ENCODE results near the gene TUBA4B. TPM values are rescaled to one million over a fixed set of nuclear protein-coding genes. Genes with fewer than 3 reads are reported as not detected.

TUBA4B gene
- total RNA-seq, 1 experiment from 2014 or later: not detected

- in situ Hi-C loops (cut with HindIII; ENCODE audit: low pct_unique_long_range_greater_than_20kb, low sequenced_read_pairs): no loop called here
- intact Hi-C loops (cut with micrococcal nuclease; ENCODE audit: unreplicated experiment): no loop called here
- H3K27ac ChIP-seq (ENCODE audit: low read length): no peak overlapping the region
- H3K4me1 ChIP-seq (ENCODE audit: control insufficient read depth, insufficient read depth, low read length): peaks cover 4% of the 10 kb centered on the region; the same call in 1 of the 2 replicates
- no TSS peak for BruUV-seq (replicated peaks)
- no peak overlapping the region for H3K4me3 ChIP-seq (ENCODE audit: low read depth in 2 of 2, low read length in 2 of 2)
- no peaks in the 10 kb centered on the region for H3K36me3 ChIP-seq (ENCODE audit: control insufficient read depth, insufficient read depth, low read length)
- ATAC-seq (no peak), DNase-seq (ENCODE audit: low read depth, low spot score) (no peak)
- ChIA-PET POLR2A (no interaction called here), CTCF (no interaction called here)
- no peaks in the 10 kb centered on the region for H3K27me3 ChIP-seq (ENCODE audit: control insufficient read depth, insufficient read depth, low read length)
- no peak for TF ChIP-seq SIN3A (IDR thresholded peaks at IDR 0.05; ENCODE audit: borderline replicate concordance, insufficient read depth, low read depth, low read length)
- TF ChIP-seq TCF7L2 (IDR thresholded peaks at IDR 0.05; ENCODE audit: low read depth, low read length): no peak
- TF ChIP-seq CTCF (IDR thresholded peaks at IDR 0.05): no peak
- TF ChIP-seq POLR2AphosphoS5 (IDR thresholded peaks at IDR 0.05; ENCODE audit: low read depth, low read length): no peak
- TF ChIP-seq REST (IDR thresholded peaks at IDR 0.05; ENCODE audit: insufficient read depth in 1 of 2, low read depth in 2 of 2, low read length in 1 of 2): no peak
- H3K9me3 ChIP-seq (ENCODE audit: control insufficient read depth, insufficient read depth, low read depth, low read length): no peaks in the 10 kb centered on the region
These were observed 36.7 kb downstream of the TUBA4B start for GRCh38 chr2:219289537-219290361.

- ChIA-PET CTCF (interaction anchor here (2.2 kb wide), 1 partner anchor 12 kb away, joined by 17 read pairs; the partner anchor contains the start of gene DNAJB2), POLR2A (no interaction called here)
- TF ChIP-seq SIN3A (IDR thresholded peaks at IDR 0.05; ENCODE audit: borderline replicate concordance, insufficient read depth, low read depth, low read length): no peak
- TF ChIP-seq POLR2AphosphoS5 (IDR thresholded peaks at IDR 0.05; ENCODE audit: low read depth, low read length): no peak
- no peak for TF ChIP-seq TCF7L2 (IDR thresholded peaks at IDR 0.05; ENCODE audit: low read depth, low read length)
- no peak for TF ChIP-seq REST (IDR thresholded peaks at IDR 0.05; ENCODE audit: insufficient read depth in 1 of 2, low read depth in 2 of 2, low read length in 1 of 2)
- no peak for TF ChIP-seq CTCF (IDR thresholded peaks at IDR 0.05)
- H3K27ac ChIP-seq (ENCODE audit: low read length): no peak overlapping the region
- in situ Hi-C loops (cut with HindIII; ENCODE audit: low pct_unique_long_range_greater_than_20kb, low sequenced_read_pairs) (no loop called here), intact Hi-C loops (cut with micrococcal nuclease; ENCODE audit: unreplicated experiment) (no loop called here)
- no peak for DNase-seq (ENCODE audit: low read depth, low spot score)
- no peak for ATAC-seq
- no peaks in the 10 kb centered on the region for H3K36me3 ChIP-seq (ENCODE audit: control insufficient read depth, insufficient read depth, low read length)
- no TSS peak for BruUV-seq (replicated peaks)
- H3K4me1 ChIP-seq (ENCODE audit: control insufficient read depth, insufficient read depth, low read length): peaks cover 4% of the 10 kb centered on the region; the same call in 1 of the 2 replicates
- no peaks in the 10 kb centered on the region for H3K27me3 ChIP-seq (ENCODE audit: control insufficient read depth, insufficient read depth, low read length)
- no peaks in the 10 kb centered on the region for H3K9me3 ChIP-seq (ENCODE audit: control insufficient read depth, insufficient read depth, low read depth, low read length)
- no peak overlapping the region for H3K4me3 ChIP-seq (ENCODE audit: low read depth in 2 of 2, low read length in 2 of 2)
These were observed 37.5 kb downstream of the TUBA4B start for GRCh38 chr2:219290381-219291171.

Data from Panc1 (cell line).